Mammary epithelial cell (primary cell): Measurements from ENCODE around the gene HEXB.

Experiments used
- CTCF ChIP-seq, 2 donors: IDR thresholded peaks in 1 of 2; conservative IDR thresholded peaks in 1 of 2; 2 replicates each; pipeline ENCODE4 v1.5.1; 2011 to 2012; ENCODE audit warnings: inconsistent platforms in 2 of 2, low read length in 2 of 2, mild to moderate bottlenecking in 2 of 2, control low read depth in 1 of 2, low read depth in 1 of 2; ENCODE audit not compliant: insufficient read depth in 1 of 2; ENCODE audit errors: extremely low read depth in 1 of 2
- EZH2 ChIP-seq: IDR thresholded peaks from 2 replicates; pipeline ENCODE4 v1.6.1; 2012; ENCODE audit warnings: low read length, inconsistent platforms, borderline replicate concordance

- TF ChIP-seq CTCF (conservative IDR thresholded peaks at IDR 0.05 in 1 of 2, IDR thresholded peaks at IDR 0.05 in 1 of 2; ENCODE audit: extremely low read depth in 1 of 2, insufficient read depth in 1 of 2, low read depth in 1 of 2, low read length in 2 of 2), result no peak
- TF ChIP-seq EZH2, result no peak
Measured at GRCh38 chr5:74766418-74766848, 81.4 kb downstream of the HEXB start.
